GM21515 (cell line): ENCODE data around the gene GRPEL1.
A peak's percentile ranks its signal among the peaks of the same experiment; 100 is the strongest.
"Not testable (repeated sequence)": the region's sequence is repeated elsewhere in the genome, so short reads cannot be mapped to it uniquely, and the experiment has no call there.

Source experiments
- ATAC-seq: cut with Tn5 transposase; IDR thresholded peaks from one replicate; pipeline ENCODE4 v1.9.1; 2021; ENCODE audit not compliant: unreplicated experiment

The GRPEL1 gene

DNA sequence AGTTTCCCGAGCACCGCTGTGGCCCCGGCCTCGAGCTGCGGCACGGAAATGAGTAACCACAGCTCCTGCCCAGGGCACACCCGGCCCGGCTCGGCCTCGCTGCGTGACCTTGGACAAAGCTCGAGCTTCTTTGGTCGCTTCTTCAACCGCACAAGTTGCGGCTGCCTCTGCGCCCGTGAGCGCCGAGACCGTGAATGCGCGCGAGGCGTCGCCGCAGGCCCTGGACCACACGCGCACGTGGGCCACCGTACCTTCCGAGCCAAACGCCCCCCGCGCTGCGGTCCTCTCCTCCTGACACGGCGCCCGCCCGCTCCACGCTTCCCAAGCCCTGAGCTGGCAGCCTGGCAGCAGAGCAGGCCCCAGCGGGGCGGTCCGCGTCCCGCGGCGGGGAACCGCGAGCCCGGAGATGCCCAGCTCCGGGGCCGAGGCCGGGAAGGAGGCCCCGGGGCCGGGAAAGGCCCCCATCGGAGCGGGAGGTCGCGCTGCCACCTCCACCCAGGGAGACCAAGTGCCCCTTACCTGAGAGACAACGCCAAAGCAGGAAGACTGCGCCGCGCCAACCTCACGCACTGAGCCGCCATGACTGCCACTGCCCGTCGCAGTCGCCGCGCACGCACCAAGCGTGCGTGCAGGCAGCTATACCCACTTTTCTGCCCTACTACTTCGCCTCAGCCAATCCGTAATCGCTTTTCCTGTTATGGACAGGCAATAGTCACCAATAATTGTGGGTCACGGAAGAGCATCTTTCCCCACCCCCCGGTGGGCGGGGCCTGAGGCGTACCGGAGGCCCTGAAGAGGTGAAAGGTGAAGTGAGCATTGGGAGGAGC lies at the start of gene GRPEL1:
Gene GRPEL1 (minus strand): TSS at position 613 of the 827 bp plus-strand sequence. CDS start 32 bp downstream, at position 581.
- ATAC-seq = peak; percentile 88

DNA sequence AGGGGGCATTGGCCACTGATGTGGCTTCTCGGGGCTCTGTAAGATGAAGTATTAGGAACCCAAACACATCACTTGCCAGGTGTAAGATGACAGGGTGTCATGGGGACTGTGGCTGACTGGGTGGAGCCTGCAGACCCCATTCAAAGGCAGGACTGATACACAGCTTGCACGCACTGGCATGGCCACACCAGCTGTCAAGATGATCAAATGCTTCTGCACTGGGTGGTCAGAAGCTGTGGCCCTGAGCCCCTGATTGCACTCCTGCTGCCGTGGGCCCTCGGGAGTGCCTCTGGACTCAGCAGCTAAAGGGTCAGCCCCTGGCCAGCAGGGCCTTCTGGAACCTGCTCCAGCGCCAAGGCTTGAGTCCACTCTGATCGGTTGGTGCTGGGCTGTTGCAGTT lies 48.8 kb upstream of the GRPEL1 start:
- no peak for ATAC-seq

GRCh38 chr4:7115557-7116340 lies 47.9 kb upstream of the GRPEL1 start:
- ATAC-seq = no peak

GRCh38 chr4:7112656-7113055 lies 44.8 kb upstream of the GRPEL1 start:
- no peak for ATAC-seq

GRCh38 chr4:7111441-7111840 lies 43.6 kb upstream of the GRPEL1 start:
- no peak for ATAC-seq

GRCh38 chr4:7110546-7110945 lies 42.7 kb upstream of the GRPEL1 start:
- ATAC-seq = no peak

DNA sequence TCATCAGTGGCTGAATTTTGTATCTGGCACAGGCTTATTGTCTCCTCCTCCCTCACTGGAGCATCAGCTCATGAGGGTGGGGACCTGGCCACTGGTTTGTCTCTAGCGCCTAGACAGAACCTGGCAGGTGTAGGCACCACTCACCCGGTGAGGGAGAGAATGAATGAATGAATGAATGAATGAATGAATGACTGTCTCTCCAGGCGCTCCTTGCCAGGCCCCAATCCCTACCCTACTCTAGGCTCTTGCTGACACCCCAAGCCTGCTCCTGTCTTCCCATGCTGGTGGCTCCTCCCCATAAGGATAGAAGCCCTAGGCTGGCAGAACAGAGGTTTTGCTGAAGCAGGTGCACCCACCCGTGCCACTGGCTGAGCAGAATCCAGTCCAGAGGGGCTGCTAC lies 41.3 kb upstream of the GRPEL1 start:
- no peak for ATAC-seq

DNA sequence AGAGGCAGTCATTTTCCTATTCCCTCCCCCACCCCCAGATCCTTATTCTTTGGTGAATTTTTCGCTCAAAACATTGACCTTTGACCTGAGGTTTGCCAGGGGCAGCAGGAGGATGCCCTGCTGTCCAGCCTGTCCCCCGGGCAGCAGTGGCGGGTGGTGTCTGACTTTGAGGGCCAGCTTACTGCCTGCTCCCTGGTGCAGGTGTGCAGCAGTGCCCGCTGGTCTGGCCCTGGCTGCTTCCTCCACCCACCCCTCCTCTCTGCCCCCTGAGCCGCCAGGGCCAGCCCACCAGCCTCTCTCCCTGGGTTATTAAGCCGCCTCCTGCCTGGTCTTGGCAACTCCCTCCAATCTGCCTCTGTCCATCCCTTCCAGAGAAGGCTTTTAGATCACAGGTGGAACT lies 40.8 kb upstream of the GRPEL1 start:
- ATAC-seq = no peak

GRCh38 chr4:7108046-7108625 lies 40.3 kb upstream of the GRPEL1 start:
- ATAC-seq = no peak

- ATAC-seq = no peak
Observed at GRCh38 chr4:7107166-7107905, 39.5 kb upstream of the GRPEL1 start.

DNA sequence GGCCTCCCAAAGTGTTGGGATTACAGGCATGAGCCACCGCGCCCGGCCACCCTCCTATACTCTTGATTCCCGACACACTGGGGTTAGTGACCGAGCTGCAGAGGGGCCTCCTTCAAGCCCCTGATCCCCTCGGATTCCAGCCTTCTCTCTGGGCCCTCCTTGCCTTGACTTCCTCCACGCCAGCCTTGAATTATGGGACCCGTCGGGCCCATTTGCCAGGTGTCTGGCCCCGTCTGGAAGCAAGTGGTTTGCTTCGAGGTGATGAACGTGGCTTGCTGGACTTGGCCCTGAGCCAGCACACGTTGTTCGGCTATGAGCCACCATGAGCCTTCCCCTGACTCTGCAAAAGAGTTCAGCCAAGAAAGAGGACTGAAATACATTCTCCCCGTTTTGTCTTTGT lies 37.4 kb upstream of the GRPEL1 start:
- no peak for ATAC-seq

DNA sequence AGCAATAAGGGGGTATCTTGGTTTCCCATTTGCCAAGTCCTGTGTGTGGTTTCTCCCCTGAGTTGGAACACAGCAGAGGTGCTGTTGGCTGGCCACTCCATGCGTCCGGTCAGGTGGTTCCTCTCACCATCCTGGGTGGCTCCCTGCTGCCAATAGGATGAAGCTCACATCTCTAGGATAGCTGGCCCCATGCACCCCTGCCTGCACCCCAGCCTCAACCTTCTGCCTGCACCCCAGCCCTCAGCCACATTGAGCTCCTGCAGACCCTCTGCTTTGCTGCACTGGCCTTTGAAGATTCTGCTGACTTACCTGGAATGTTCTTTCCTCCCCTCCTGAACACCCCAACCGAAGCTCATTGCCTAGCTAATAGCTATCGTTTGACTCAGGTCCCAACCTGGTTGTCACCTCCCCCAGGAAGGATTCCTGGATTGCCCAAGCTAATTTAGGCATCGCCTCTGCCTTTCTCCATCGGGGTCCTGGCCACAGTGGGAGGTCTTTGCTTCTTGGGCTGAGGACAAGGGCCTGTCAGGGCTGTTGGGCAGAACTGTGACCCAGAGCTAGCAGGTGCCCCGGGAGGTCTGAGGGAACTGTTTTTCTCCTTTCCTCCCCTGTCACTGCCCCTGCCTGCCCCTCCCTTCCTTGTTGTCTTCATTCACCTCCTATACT lies 36.6 kb upstream of the GRPEL1 start:
- no peak for ATAC-seq

GRCh38 chr4:7103607-7104365 lies 35.9 kb upstream of the GRPEL1 start:
- ATAC-seq = no peak

DNA sequence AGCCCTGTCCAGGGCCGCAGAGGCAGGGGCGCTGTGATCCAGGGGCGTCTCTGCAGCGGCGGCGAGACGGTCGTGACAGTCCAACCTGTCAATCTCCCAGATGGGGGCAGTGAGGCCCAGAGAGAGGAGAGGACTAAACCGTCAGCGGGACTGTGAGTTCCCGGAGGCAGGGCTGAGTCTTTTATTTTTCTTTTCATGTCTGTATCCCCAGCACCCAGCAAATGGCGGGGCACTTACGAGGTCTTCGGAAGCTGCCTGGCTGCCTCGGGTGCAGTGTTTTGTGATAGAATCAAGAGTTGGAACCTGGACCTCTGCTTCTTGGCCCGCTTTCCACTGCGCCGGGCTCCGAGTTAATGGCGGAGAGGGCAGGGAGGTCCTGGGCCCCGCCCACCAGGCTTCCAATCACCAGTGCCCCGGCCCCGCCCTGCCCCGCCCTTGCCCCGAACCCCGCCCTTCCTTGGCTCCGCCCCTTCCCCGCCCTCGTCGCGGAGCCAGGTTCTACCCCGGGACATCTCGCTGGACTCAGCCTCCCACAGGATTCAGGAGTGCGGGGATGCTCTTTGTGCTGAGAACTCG lies 35.3 kb upstream of the GRPEL1 start:
- ATAC-seq = peak; percentile 83

GRCh38 chr4:7102516-7102909 lies 34.6 kb upstream of the GRPEL1 start:
- ATAC-seq = not testable (repeated sequence)

DNA sequence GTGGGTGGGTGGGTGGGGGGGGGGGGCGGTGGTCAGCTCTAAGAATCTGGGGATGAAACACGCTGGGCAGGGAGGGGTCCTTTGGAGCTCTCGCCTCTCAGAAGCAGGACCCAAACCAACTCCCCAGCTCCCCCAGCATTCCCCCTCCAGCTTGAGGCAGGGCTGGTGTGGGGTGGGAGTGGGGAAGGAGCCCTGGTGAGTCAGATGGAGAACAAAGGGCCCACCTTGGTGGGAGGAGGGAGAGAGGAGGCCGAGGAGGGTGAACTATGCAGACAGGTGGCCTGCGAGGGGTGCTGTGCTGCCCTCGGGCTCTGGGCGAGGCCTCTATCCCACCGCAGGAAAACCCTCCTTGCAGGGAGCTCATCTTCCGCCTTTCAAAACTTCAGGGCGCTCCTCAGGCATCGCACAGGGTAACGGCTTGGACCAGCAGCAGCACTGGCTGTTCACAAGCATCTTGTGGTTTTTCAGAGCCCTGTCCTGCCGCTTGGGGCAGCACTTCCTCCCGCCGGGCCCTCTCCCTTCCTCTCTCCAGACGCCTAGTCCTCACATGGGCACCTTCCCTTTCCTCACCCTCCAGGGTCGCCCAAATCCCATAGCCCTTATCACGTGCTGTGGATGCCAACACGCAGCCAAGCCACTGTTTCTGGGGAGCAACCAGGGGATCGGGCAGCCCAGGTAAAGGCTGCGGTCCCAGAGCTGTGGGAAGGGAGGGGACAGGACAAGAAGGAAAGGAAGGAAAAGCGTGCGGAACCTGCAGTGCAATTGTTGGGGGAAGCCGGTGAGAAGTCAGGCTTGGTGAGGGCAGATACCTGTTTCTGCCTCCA lies 34.0 kb upstream of the GRPEL1 start:
- peak; percentile 65 for ATAC-seq

GRCh38 chr4:7096236-7096635 lies 28.4 kb upstream of the GRPEL1 start:
- no peak for ATAC-seq

- ATAC-seq = no peak
Observed at GRCh38 chr4:7095611-7096155, 27.8 kb upstream of the GRPEL1 start.
